8988T (cell line): Measurements from ENCODE around the gene HTR7.
"Not testable (repeated sequence)": the region's sequence is repeated elsewhere in the genome, so short reads cannot be mapped to it uniquely, and the experiment has no call there.

ENCODE experiments used
- DNase-seq: peaks from one replicate; pipeline ENCODE4 v3.0.0; 2011

The HTR7 gene

GRCh38 chr10:90856964-90857634, 740 bp downstream of the HTR7 start:
- no peak for DNase-seq

GRCh38 chr10:90856261-90856660, 1.6 kb downstream of the HTR7 start:
- DNase-seq: no peak

- DNase-seq: no peak
Measured at GRCh38 chr10:90855126-90855525, 2.7 kb downstream of the HTR7 start.

GRCh38 chr10:90849956-90850749, 7.7 kb downstream of the HTR7 start:
- DNase-seq: no peak

GRCh38 chr10:90847436-90847835, 10.4 kb downstream of the HTR7 start:
- DNase-seq: no peak

GRCh38 chr10:90846746-90847145, 11.1 kb downstream of the HTR7 start:
- no peak for DNase-seq

- DNase-seq: no peak
Measured at GRCh38 chr10:90845726-90846125, 12.1 kb downstream of the HTR7 start.

- no peak for DNase-seq
Measured at GRCh38 chr10:90842725-90843124, 15.1 kb downstream of the HTR7 start.

GRCh38 chr10:90837486-90837885, 20.4 kb downstream of the HTR7 start:
- DNase-seq: no peak

GRCh38 chr10:90834326-90834725, 23.5 kb downstream of the HTR7 start:
- no peak for DNase-seq

GRCh38 chr10:90832111-90832510, 25.7 kb downstream of the HTR7 start:
- DNase-seq: no peak

GRCh38 chr10:90822508-90822907, 35.3 kb downstream of the HTR7 start:
- DNase-seq: no peak

GRCh38 chr10:90821864-90822263, 36.0 kb downstream of the HTR7 start:
- DNase-seq: not testable (repeated sequence)

GRCh38 chr10:90819911-90820310, 37.9 kb downstream of the HTR7 start:
- no peak for DNase-seq

- no peak for DNase-seq
Measured at GRCh38 chr10:90818736-90819135, 39.1 kb downstream of the HTR7 start.

GRCh38 chr10:90817128-90817889, 40.5 kb downstream of the HTR7 start:
- DNase-seq: no peak

- no peak for DNase-seq
Measured at GRCh38 chr10:90816466-90816865, 41.4 kb downstream of the HTR7 start.

GRCh38 chr10:90813594-90814365, 44.1 kb downstream of the HTR7 start:
- DNase-seq: no peak

- not testable (repeated sequence) for DNase-seq
Measured at GRCh38 chr10:90807106-90807505, 50.7 kb downstream of the HTR7 start.

GRCh38 chr10:90806677-90807076, 51.2 kb downstream of the HTR7 start:
- no peak for DNase-seq

GRCh38 chr10:90805206-90805605, 52.6 kb downstream of the HTR7 start:
- no peak for DNase-seq

- DNase-seq: no peak
Measured at GRCh38 chr10:90804354-90804753, 53.5 kb downstream of the HTR7 start.

GRCh38 chr10:90801608-90802007, 56.2 kb downstream of the HTR7 start:
- no peak for DNase-seq
